HUES48 (cell line): ENCODE results near the gene NSDHL.
"Not testable (repeated sequence)": the region's sequence is repeated elsewhere in the genome, so short reads cannot be mapped to it uniquely, and the experiment has no call there.

ENCODE experiments used
- H3K27ac ChIP-seq: one replicate; pipeline ENCODE4 v1.7.0; 2013; ENCODE audit warnings: low read depth, low read length, inconsistent platforms
- H3K27me3 ChIP-seq: 2 replicates; pipeline ENCODE4 v1.6.1; 2013; ENCODE audit warnings: mild to moderate bottlenecking, low read length; ENCODE audit not compliant: control insufficient read depth, insufficient read depth
- H3K36me3 ChIP-seq: 2 replicates; pipeline ENCODE4 v1.6.1; 2013; ENCODE audit warnings: low read length; ENCODE audit not compliant: control insufficient read depth, insufficient read depth
- H3K4me1 ChIP-seq: 2 replicates; pipeline ENCODE4 v1.6.1; 2013; ENCODE audit warnings: mild to moderate bottlenecking, low read length; ENCODE audit not compliant: control insufficient read depth, insufficient read depth
- H3K4me3 ChIP-seq: 2 replicates; pipeline ENCODE4 v1.5.1; 2013; ENCODE audit warnings: mild to moderate bottlenecking, low read depth, low read length
- H3K9ac ChIP-seq: 2 replicates; pipeline ENCODE4 v1.6.1; 2013; ENCODE audit warnings: mild to moderate bottlenecking, low read depth, low read length, moderate library complexity
- H3K9me3 ChIP-seq: 2 replicates; pipeline ENCODE4 v1.6.1; 2013; ENCODE audit warnings: low read length; ENCODE audit not compliant: control insufficient read depth, insufficient read depth

Gene NSDHL

DNA sequence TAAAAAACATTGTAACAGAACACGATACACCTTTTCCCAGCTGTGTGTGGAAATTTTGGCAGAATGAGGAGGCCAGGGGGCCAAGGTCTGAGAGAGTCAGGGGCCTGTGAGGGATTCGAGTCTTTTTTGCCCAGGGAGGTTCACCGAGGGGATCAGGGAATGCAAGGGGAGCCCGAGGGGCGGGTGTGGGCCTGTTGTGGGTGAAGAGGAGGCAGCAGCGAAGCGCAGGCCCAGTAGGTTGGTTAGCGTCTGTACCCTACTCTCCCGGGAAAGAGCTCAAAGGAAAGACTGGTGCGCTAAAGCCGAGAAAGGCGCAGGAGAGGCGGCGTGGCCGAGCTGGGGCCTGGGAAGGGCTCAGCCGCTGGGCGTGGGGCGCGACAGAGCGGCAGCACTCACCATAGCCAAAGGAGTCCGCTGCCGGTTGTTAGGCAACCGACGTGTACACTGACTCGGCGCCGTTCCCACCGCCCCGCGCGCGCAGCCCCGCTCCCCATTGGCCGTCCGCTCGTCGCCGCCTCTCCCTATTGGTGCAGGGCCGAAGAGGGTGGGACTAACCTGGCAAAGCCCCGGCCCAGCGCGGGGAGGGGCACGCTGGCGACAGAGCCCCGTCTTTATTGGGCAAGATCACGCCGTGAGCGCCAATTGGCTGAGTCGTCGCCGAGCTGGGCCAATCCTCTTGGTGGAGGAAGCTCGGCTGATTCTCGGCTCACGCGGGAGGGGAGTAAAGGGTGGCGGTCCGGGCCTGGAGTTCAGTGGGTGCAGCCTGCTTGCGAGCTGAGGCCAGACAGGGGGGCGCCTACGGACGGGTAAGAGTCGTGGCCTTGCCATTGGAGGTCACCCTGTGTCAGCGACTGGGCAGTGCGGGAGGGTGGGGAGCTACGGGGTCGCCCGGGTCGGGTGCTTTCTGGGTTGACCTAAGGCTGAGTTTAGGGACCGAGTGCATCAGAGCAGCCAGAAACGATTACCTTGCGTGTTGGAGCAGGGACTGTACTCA is at the start of gene NSDHL, which contains the start of gene CETN2:
NSDHL (plus strand) TSS at position 752 of the 994 bp plus-strand sequence. CDS start 15,262 bp downstream, outside the sequence.
CETN2 (minus strand) TSS at position 446 of the 994 bp plus-strand sequence; CDS start at position 399, 47 bp downstream.
- peaks cover 41% of the 10 kb centered on the region for H3K9me3 ChIP-seq
- H3K4me3 ChIP-seq, result peak within 1 kb of the TSS; percentile 86
- H3K4me1 ChIP-seq, result no peaks in the 10 kb centered on the region
- peak within 1 kb of the TSS; percentile 51 for H3K9ac ChIP-seq
- no peak within 1 kb of the TSS for H3K27ac ChIP-seq
- no peaks in the 10 kb centered on the region for H3K27me3 ChIP-seq
- peaks cover 23% of the 10 kb centered on the region for H3K36me3 ChIP-seq

DNA sequence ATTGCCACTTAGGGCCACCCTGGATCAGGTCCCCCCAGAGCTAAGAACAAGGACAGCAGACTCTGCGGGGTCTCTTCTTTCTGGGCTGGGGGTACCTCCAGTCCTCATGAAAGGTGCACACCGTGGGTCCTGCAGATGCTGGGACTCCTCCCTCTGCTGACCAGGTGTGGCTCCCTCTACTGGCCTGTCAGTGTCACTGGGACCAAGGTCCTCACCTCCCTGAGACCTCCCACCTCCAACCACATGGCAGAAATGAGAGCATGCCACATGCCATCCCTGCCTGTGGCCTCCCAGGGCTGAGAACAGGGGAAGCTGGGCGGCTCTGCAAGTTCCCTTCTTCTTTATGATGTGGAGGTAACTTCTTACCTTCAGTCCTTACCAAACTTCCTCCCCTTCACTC is 43.8 kb upstream of the NSDHL start:
- not testable (repeated sequence) for H3K4me3 ChIP-seq, H3K36me3 ChIP-seq, H3K9me3 ChIP-seq, H3K9ac ChIP-seq, H3K4me1 ChIP-seq, H3K27me3 ChIP-seq, H3K27ac ChIP-seq

DNA sequence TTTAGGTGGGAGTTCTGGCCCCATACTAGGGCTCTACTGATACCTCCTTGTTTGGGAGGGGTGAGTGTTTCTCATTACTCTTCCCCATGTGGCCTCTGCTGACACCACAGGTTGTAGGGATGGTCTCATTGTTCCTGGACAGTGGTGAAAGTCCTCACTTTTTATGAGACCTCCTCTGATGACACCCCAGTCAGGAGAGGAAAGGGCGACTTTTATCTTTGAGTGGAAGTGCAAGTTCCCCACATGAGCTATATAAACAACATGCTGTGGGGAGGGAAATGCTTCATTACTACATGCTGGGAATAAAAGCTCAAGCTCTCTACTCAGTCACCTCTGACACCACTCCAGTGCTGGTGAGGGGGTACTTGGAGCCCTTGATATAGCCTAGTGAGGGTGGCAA is 31.9 kb upstream of the NSDHL start:
- H3K4me1 ChIP-seq, result no peaks in the 10 kb centered on the region
- H3K27ac ChIP-seq, result no peak overlapping the region
- H3K36me3 ChIP-seq, result no peaks in the 10 kb centered on the region
- H3K9ac ChIP-seq, result no peak overlapping the region
- H3K27me3 ChIP-seq, result no peaks in the 10 kb centered on the region
- no peak overlapping the region for H3K4me3 ChIP-seq
- peaks cover 42% of the 10 kb centered on the region for H3K9me3 ChIP-seq

DNA sequence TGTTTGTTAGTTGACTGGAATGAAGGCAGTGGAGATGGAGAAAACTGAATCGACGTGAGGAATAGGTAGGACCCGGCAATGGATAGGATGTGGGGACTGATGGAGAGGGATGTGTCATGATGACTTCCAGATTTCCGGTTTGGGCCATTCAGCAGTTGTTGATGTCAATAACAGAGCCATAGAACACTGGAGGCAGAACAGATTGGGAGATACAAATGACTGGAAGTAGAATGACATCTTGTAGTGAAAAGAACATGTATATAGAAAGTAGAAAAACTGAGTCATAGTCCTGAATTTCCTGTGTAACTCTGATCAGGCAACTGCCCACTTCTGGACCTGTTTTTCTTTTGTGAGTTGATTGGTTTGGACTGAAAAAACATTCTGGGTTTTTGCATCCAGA is 24.8 kb upstream of the NSDHL start:
- Histone ChIP-seq H3K27me3 (no peaks in the 10 kb centered on the region), H3K9me3 (peaks cover 35% of the 10 kb centered on the region), H3K36me3 (no peaks in the 10 kb centered on the region), H3K9ac (no peak overlapping the region), H3K27ac (no peak overlapping the region), H3K4me1 (no peaks in the 10 kb centered on the region), H3K4me3 (no peak overlapping the region)

DNA sequence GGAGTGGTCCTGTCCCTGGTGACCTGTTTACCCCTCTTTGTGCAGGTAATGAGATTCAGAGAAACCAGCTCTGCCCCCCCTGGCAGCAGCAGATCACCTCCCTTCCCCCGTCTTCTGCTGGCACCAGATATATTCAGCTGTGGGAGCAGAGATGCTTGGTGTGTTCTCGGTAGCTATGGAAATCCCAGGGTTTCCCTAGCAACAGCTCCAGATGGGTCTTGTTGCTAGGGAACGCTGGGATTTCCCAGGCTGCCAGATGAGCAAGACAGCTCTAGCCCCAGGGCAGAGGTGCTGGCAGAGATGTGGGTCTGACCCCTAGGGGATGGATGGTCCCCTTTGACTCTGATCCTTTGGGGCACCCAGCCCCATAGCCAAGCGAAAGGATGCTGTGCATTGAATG is 20.5 kb upstream of the NSDHL start:
- no peaks in the 10 kb centered on the region for H3K4me1 ChIP-seq
- no peaks in the 10 kb centered on the region for H3K27me3 ChIP-seq
- peaks cover 43% of the 10 kb centered on the region for H3K9me3 ChIP-seq
- no peak overlapping the region for H3K4me3 ChIP-seq
- no peaks in the 10 kb centered on the region for H3K36me3 ChIP-seq
- no peak overlapping the region for H3K9ac ChIP-seq
- no peak overlapping the region for H3K27ac ChIP-seq

DNA sequence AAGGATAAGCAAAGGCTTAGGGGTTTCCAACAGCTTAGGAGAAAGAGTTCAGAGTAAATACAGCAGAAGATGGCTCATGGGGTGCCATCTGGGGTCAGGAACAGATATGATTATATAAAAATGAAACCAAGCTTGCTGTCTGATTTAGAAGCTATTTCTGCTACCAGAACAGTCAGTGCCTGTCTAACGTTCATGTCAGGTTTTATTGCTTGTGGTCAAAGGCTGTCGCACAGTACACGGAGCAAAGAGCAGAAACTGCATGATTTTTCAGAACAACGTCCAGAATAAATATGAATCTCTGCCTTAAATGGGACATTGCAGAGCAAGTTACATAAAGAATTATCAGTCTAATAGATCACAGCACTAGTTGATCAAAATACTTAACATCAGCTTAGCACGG is 17.7 kb upstream of the NSDHL start:
- H3K36me3 ChIP-seq, result no peaks in the 10 kb centered on the region
- no peaks in the 10 kb centered on the region for H3K27me3 ChIP-seq
- H3K9me3 ChIP-seq, result peaks cover 56% of the 10 kb centered on the region
- no peak overlapping the region for H3K9ac ChIP-seq
- no peak overlapping the region for H3K4me3 ChIP-seq
- peaks cover 4% of the 10 kb centered on the region; the same call in 1 of the 2 replicates for H3K4me1 ChIP-seq
- H3K27ac ChIP-seq, result no peak overlapping the region

DNA sequence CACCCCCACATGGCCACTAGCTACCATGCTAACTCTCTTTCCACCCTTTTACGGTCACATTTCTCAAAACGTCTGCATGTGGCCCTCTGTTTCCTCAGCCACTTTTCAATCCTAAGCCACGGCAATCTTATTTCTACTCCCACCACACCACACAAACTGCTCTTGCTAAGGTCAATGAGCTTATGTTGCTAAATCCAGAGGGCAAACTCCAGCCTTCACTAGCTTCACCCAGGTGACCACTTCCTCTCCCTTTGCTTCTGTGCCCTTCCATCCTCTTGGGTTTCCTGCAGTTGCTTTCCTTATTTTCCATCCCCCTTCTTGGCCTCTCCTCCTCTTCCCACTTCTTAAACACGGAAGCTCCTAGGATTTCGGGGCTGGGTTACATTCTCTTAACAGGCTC is 16.8 kb upstream of the NSDHL start:
- Histone ChIP-seq H3K9me3 (peaks cover 47% of the 10 kb centered on the region), H3K36me3 (no peaks in the 10 kb centered on the region), H3K4me3 (no peak overlapping the region), H3K27me3 (no peaks in the 10 kb centered on the region), H3K9ac (no peak overlapping the region), H3K27ac (no peak overlapping the region), H3K4me1 (peaks cover 4% of the 10 kb centered on the region; the same call in 1 of the 2 replicates)

DNA sequence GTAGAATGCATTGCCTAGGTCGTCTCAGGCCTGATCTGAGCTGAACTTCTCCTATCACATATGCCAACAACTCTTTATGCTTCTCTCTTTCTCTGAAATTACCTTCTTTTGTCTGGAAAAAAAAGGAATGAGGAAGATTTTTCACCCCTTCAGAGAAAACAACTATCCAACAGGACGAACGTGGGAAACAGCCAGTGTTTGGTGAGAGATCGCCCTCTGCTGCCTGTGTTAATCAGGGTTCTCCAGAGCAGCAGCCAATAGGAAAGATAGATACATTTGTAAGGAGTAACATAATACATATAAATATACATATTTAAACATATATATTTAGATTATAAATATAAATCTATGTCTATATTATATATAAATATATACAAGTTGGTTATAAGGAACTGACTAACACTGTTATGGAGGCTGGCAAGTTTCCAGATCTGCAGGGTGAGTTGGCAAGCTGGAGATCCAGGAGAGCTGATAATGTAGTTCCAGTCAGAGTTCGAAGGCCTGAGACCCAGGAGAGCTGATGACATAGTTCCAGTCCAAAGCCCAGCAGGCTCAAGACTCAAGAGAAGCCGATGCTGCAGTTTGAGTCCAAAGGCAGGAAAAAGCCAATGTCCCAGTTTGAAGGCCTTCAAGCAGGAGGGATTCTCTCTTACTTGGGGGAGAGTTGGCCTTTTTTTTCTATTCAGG is 13.6 kb upstream of the NSDHL start:
- peaks cover 42% of the 10 kb centered on the region for H3K9me3 ChIP-seq

DNA sequence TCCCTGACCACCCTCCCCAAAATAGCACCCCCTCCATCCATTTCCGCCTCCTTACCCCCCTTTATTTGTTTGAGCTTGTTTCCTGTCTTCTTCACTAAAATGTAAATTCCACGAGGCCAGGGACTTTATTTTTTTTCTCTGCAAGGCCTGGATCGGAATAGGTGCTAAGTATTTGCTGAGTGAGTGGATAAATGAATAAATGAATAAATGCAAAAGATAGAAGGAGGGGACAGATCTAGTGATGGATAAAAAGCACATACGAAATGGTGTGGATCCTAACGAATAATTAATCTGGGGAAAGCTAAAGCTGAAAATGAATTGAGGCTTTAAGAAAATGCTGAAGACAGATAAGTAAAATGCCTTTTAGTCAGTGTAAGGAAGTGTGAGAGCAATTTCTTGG is 12.5 kb upstream of the NSDHL start:
- Histone ChIP-seq H3K4me3 (no peak overlapping the region), H3K9ac (no peak overlapping the region), H3K27me3 (no peaks in the 10 kb centered on the region), H3K9me3 (peaks cover 41% of the 10 kb centered on the region), H3K4me1 (peaks cover 4% of the 10 kb centered on the region; the same call in 1 of the 2 replicates), H3K27ac (no peak overlapping the region), H3K36me3 (no peaks in the 10 kb centered on the region)

More for the DNA sequence above, 13.6 kb upstream of the NSDHL start:
- Histone ChIP-seq H3K27me3 (no peaks in the 10 kb centered on the region), H3K9ac (no peak overlapping the region), H3K4me1 (peaks cover 4% of the 10 kb centered on the region; the same call in 1 of the 2 replicates), H3K4me3 (no peak overlapping the region), H3K36me3 (no peaks in the 10 kb centered on the region), H3K27ac (no peak overlapping the region)

DNA sequence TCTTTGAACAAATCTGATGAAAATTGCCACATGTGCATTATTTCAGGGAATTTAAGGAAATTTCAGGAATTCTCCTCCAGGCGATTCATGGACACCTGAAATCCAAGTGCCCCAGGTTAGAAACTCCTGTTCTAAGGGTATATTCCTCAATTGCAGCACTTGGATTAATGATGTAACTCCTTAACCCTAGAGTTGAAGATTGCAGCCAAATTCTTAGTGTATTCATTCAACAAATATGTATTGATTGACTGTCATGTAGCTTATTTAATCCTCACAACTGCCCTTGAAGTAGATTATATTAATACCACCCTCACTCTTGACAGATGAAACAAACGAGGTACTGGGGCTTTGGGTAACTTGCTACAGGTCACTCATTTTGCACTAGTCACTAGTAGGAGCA is 11.6 kb upstream of the NSDHL start:
- H3K27ac ChIP-seq, result no peak overlapping the region
- H3K9me3 ChIP-seq, result peaks cover 42% of the 10 kb centered on the region
- peaks cover 4% of the 10 kb centered on the region; the same call in 1 of the 2 replicates for H3K4me1 ChIP-seq
- no peaks in the 10 kb centered on the region for H3K36me3 ChIP-seq
- H3K9ac ChIP-seq, result no peak overlapping the region
- no peak overlapping the region for H3K4me3 ChIP-seq
- H3K27me3 ChIP-seq, result no peaks in the 10 kb centered on the region

DNA sequence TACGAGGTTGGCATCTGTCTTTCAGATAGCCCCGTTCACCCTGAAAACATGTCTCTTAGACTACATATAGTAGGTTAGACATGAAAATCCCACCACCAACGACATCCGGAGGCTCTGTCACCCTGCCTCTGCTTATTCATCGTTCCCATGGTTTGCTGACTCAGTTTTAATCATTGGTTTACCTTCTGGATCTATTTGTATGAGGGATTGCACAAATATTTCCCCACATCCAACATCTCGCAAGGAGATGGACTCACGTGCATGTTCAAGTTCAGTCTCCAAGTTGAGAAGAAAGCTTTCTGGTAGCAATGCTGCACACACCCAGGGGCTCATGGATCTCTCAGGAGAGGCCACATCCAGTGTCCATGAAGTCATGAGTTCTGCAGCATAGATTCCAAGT is 11.1 kb upstream of the NSDHL start:
- Histone ChIP-seq H3K9ac (no peak overlapping the region), H3K36me3 (no peaks in the 10 kb centered on the region), H3K4me3 (no peak overlapping the region), H3K27me3 (no peaks in the 10 kb centered on the region), H3K9me3 (peaks cover 43% of the 10 kb centered on the region), H3K4me1 (peaks cover 4% of the 10 kb centered on the region; the same call in 1 of the 2 replicates), H3K27ac (no peak overlapping the region)
